Trophoblast cell (in vitro differentiated cells and primary cell): Measurements from ENCODE around the gene MGAT5.
A peak's percentile ranks its signal among the peaks of the same experiment; 100 is the strongest.

Experiments used
- DNase-seq, 2 donors: peaks; one replicate each; pipeline ENCODE4 v3.0.0-alpha.2; 2016
- H2AFZ ChIP-seq: 2 replicates; pipeline ENCODE4 v1.6.1; 2013; ENCODE audit warnings: low read length, moderate library complexity, mild to moderate bottlenecking; ENCODE audit not compliant: insufficient read depth, poor library complexity
- H2AK5ac ChIP-seq: 2 replicates; pipeline ENCODE4 v1.6.1; 2013; ENCODE audit warnings: mild to moderate bottlenecking, low read length
- H2BK120ac ChIP-seq: 2 replicates; pipeline ENCODE4 v1.6.1; 2013; ENCODE audit warnings: low read length, mild to moderate bottlenecking, moderate library complexity; ENCODE audit not compliant: insufficient read depth, poor library complexity
- H2BK12ac ChIP-seq: 2 replicates; pipeline ENCODE4 v1.6.1; 2013; ENCODE audit warnings: mild to moderate bottlenecking, low read length, moderate library complexity
- H2BK5ac ChIP-seq: 2 replicates; pipeline ENCODE4 v1.6.1; 2013; ENCODE audit warnings: low read length, low read depth, moderate library complexity, mild to moderate bottlenecking; ENCODE audit not compliant: poor library complexity
- H3K14ac ChIP-seq: 2 replicates; pipeline ENCODE4 v1.6.1; 2013; ENCODE audit warnings: mild to moderate bottlenecking, low read length
- H3K18ac ChIP-seq: 2 replicates; pipeline ENCODE4 v1.6.1; 2013; ENCODE audit warnings: mild to moderate bottlenecking, low read length
- H3K23ac ChIP-seq: 2 replicates; pipeline ENCODE4 v1.6.1; 2013; ENCODE audit warnings: low read length
- H3K27ac ChIP-seq: 2 replicates; pipeline ENCODE4 v1.5.1; 2013; ENCODE audit warnings: low read depth, mild to moderate bottlenecking, inconsistent platforms, low read length, moderate library complexity
- H3K27me3 ChIP-seq: 2 replicates; pipeline ENCODE4 v1.6.1; 2013; ENCODE audit warnings: inconsistent platforms, mild to moderate bottlenecking, low read length, moderate library complexity; ENCODE audit not compliant: insufficient read depth
- H3K36me3 ChIP-seq, 2 experiments: 1 replicate in 1 of 2; 2 replicates in 1 of 2; pipeline ENCODE4 v1.6.1; 2013; ENCODE audit warnings: low read length in 2 of 2, mild to moderate bottlenecking in 2 of 2, moderate library complexity in 1 of 2; ENCODE audit not compliant: insufficient read depth in 2 of 2, control insufficient read depth in 1 of 2
- H3K4ac ChIP-seq: 2 replicates; pipeline ENCODE4 v1.6.1; 2013; ENCODE audit warnings: low read depth, mild to moderate bottlenecking, low read length, moderate library complexity
- H3K4me1 ChIP-seq, 2 experiments: 1 replicate in 1 of 2; 2 replicates in 1 of 2; pipeline ENCODE4 v1.6.1; 2013; ENCODE audit warnings: low read length in 2 of 2, mild to moderate bottlenecking in 2 of 2, moderate library complexity in 1 of 2; ENCODE audit not compliant: insufficient read depth in 2 of 2, control insufficient read depth in 1 of 2
- H3K4me2 ChIP-seq: 2 replicates; pipeline ENCODE4 v1.6.1; 2013; ENCODE audit warnings: inconsistent platforms, mild to moderate bottlenecking, low read length, moderate library complexity
- H3K4me3 ChIP-seq: 2 replicates; pipeline ENCODE4 v1.5.1; 2013; ENCODE audit warnings: mild to moderate bottlenecking, low read depth, low read length, inconsistent platforms
- H3K79me1 ChIP-seq: one replicate; pipeline ENCODE4 v1.6.1; 2013; ENCODE audit warnings: low read length
- H3K79me2 ChIP-seq: 2 replicates; pipeline ENCODE4 v1.6.1; 2013; ENCODE audit warnings: low read length, mild to moderate bottlenecking; ENCODE audit not compliant: control insufficient read depth, insufficient read depth, poor library complexity
- H3K9ac ChIP-seq: 2 replicates; pipeline ENCODE4 v1.6.1; 2013; ENCODE audit warnings: mild to moderate bottlenecking, low read length
- H3K9me3 ChIP-seq: 2 replicates; pipeline ENCODE4 v1.6.1; 2013; ENCODE audit warnings: low read depth, mild to moderate bottlenecking, control low read depth, inconsistent platforms, low read length; ENCODE audit not compliant: insufficient read depth
- H4K12ac ChIP-seq: 2 replicates; pipeline ENCODE4 v1.6.1; 2013; ENCODE audit warnings: low read depth, mild to moderate bottlenecking, low read length, moderate library complexity
- H4K8ac ChIP-seq: 2 replicates; pipeline ENCODE4 v1.6.1; 2013; ENCODE audit warnings: low read depth, mild to moderate bottlenecking, low read length, moderate library complexity
- H4K91ac ChIP-seq: one replicate; pipeline ENCODE4 v1.6.1; 2013; ENCODE audit warnings: low read depth, mild to moderate bottlenecking, low read length, moderate library complexity
- WGBS: extraction: QIAGEN DNeasy Blood & Tissue Kit; methylation state at CpG from one replicate; pipeline ENCODE4 v1.1.7; 2013; ENCODE audit warnings: missing lambda C conversion rate; ENCODE audit not compliant: insufficient read length, insufficient coverage; ENCODE audit errors: extremely low coverage; 5-methylcytosine and 5-hydroxymethylcytosine counted together

The MGAT5 gene

GRCh38 chr2:134463699-134464022 lies 209.8 kb downstream of the MGAT5 start:
- WGBS: no CpG with 5 or more reads among the region's 7 CpGs
- H3K23ac ChIP-seq: no peak overlapping the region
- no peak overlapping the region for H2BK120ac ChIP-seq
- no peak overlapping the region for H4K8ac ChIP-seq
- no peak overlapping the region for H3K18ac ChIP-seq
- no peaks in the 10 kb centered on the region for H3K36me3 ChIP-seq
- H2AK5ac ChIP-seq: no peak overlapping the region
- H2AFZ ChIP-seq: no peak overlapping the region
- no peak overlapping the region for H2BK5ac ChIP-seq
- H3K4me2 ChIP-seq: no peak overlapping the region
- H3K9ac ChIP-seq: no peak overlapping the region
- no peaks in the 10 kb centered on the region for H3K27me3 ChIP-seq
- H3K27ac ChIP-seq: no peak overlapping the region
- H4K91ac ChIP-seq: no peak overlapping the region
- no peaks in the 10 kb centered on the region for H3K9me3 ChIP-seq
- H3K79me1 ChIP-seq: no peaks in the 10 kb centered on the region
- no peak for DNase-seq
- no peak overlapping the region for H4K12ac ChIP-seq
- no peak overlapping the region for H3K4ac ChIP-seq
- H3K4me1 ChIP-seq: peaks cover 0 to 4% of the 10 kb centered on the region in 2 experiments
- H2BK12ac ChIP-seq: no peak overlapping the region
- H3K14ac ChIP-seq: no peak overlapping the region
- no peaks in the 10 kb centered on the region for H3K79me2 ChIP-seq
- no peak overlapping the region for H3K4me3 ChIP-seq

- Histone ChIP-seq H4K8ac (no peak overlapping the region), H3K18ac (no peak overlapping the region), H3K23ac (no peak overlapping the region), H3K79me2 (no peaks in the 10 kb centered on the region), H3K79me1 (no peaks in the 10 kb centered on the region), H3K4me1 (peaks cover 0 to 4% of the 10 kb centered on the region in 2 experiments), H3K9me3 (no peaks in the 10 kb centered on the region), H3K14ac (no peak overlapping the region), H3K4me3 (no peak overlapping the region), H2BK120ac (no peak overlapping the region), H3K9ac (no peak overlapping the region), H3K4me2 (no peak overlapping the region), H2AFZ (no peak overlapping the region), H3K36me3 (no peaks in the 10 kb centered on the region), H3K27me3 (no peaks in the 10 kb centered on the region), H2BK5ac (no peak overlapping the region), H4K12ac (no peak overlapping the region), H4K91ac (no peak overlapping the region), H3K4ac (no peak overlapping the region), H3K27ac (no peak overlapping the region), H2BK12ac (no peak overlapping the region), H2AK5ac (no peak overlapping the region)
- no CpG with 5 or more reads among the region's 6 CpGs for WGBS
- no peak for DNase-seq
These were observed 211.6 kb downstream of the MGAT5 start for GRCh38 chr2:134465228-134466105.

GRCh38 chr2:134466141-134466540 lies 212.3 kb downstream of the MGAT5 start:
- no peak overlapping the region for H2BK12ac ChIP-seq
- no peak overlapping the region for H3K4me2 ChIP-seq
- H3K4ac ChIP-seq: no peak overlapping the region
- H3K9me3 ChIP-seq: no peaks in the 10 kb centered on the region
- no peak overlapping the region for H3K4me3 ChIP-seq
- H3K14ac ChIP-seq: no peak overlapping the region
- H4K12ac ChIP-seq: no peak overlapping the region
- H2AK5ac ChIP-seq: no peak overlapping the region
- H3K18ac ChIP-seq: no peak overlapping the region
- WGBS: no CpG with 5 or more reads among the region's 3 CpGs
- H3K9ac ChIP-seq: no peak overlapping the region
- no peaks in the 10 kb centered on the region for H3K27me3 ChIP-seq
- H3K4me1 ChIP-seq: peaks cover 0 to 4% of the 10 kb centered on the region in 2 experiments
- peak; percentile 46 to 74 for DNase-seq
- H3K23ac ChIP-seq: no peak overlapping the region
- H2AFZ ChIP-seq: no peak overlapping the region
- no peak overlapping the region for H4K8ac ChIP-seq
- H2BK5ac ChIP-seq: no peak overlapping the region
- no peaks in the 10 kb centered on the region for H3K36me3 ChIP-seq
- no peak overlapping the region for H3K27ac ChIP-seq
- no peak overlapping the region for H4K91ac ChIP-seq
- no peaks in the 10 kb centered on the region for H3K79me2 ChIP-seq
- H2BK120ac ChIP-seq: no peak overlapping the region
- no peaks in the 10 kb centered on the region for H3K79me1 ChIP-seq

DNA sequence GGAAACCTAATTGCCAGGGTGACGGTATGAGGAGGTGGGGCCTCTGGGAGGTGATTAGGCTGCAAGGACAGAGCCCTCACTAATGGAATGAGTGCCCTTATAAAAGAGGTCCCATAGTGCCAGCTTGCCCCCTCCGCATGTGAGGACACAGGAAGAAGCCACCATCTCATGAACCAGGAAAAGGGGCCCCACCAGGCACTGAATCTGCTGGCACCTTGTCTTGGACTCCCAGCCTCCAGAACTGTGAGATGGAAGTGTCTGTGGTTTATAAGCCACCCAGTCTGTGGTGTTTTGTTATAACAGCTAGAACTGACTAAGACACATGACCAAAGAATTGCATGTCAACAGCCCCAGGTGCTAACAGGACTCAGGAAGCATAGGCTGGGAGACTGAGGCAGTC lies 214.3 kb downstream of the MGAT5 start:
- H3K4me2 ChIP-seq: no peak overlapping the region
- no peak overlapping the region for H3K14ac ChIP-seq
- H3K79me2 ChIP-seq: no peaks in the 10 kb centered on the region
- no peak overlapping the region for H4K12ac ChIP-seq
- peaks cover 0 to 2% of the 10 kb centered on the region in 2 experiments for H3K4me1 ChIP-seq
- H2AK5ac ChIP-seq: no peak overlapping the region
- peak in 1 of 2 donors; percentile 16 for DNase-seq
- no CpG with 5 or more reads among the region's 2 CpGs for WGBS
- no peak overlapping the region for H3K4me3 ChIP-seq
- no peak overlapping the region for H2AFZ ChIP-seq
- no peak overlapping the region for H2BK5ac ChIP-seq
- H3K36me3 ChIP-seq: no peaks in the 10 kb centered on the region
- H4K8ac ChIP-seq: no peak overlapping the region
- no peak overlapping the region for H4K91ac ChIP-seq
- H3K79me1 ChIP-seq: no peaks in the 10 kb centered on the region
- H3K27ac ChIP-seq: no peak overlapping the region
- H2BK120ac ChIP-seq: no peak overlapping the region
- H3K18ac ChIP-seq: no peak overlapping the region
- no peaks in the 10 kb centered on the region for H3K9me3 ChIP-seq
- H3K27me3 ChIP-seq: no peaks in the 10 kb centered on the region
- H2BK12ac ChIP-seq: no peak overlapping the region
- no peak overlapping the region for H3K4ac ChIP-seq
- no peak overlapping the region for H3K9ac ChIP-seq
- no peak overlapping the region for H3K23ac ChIP-seq
